Measurements from ENCODE around the gene NT5C3A.
"Not testable (repeated sequence)": the region's sequence is repeated elsewhere in the genome, so short reads cannot be mapped to it uniquely, and the experiment has no call there.

NT5C3A gene

DNA sequence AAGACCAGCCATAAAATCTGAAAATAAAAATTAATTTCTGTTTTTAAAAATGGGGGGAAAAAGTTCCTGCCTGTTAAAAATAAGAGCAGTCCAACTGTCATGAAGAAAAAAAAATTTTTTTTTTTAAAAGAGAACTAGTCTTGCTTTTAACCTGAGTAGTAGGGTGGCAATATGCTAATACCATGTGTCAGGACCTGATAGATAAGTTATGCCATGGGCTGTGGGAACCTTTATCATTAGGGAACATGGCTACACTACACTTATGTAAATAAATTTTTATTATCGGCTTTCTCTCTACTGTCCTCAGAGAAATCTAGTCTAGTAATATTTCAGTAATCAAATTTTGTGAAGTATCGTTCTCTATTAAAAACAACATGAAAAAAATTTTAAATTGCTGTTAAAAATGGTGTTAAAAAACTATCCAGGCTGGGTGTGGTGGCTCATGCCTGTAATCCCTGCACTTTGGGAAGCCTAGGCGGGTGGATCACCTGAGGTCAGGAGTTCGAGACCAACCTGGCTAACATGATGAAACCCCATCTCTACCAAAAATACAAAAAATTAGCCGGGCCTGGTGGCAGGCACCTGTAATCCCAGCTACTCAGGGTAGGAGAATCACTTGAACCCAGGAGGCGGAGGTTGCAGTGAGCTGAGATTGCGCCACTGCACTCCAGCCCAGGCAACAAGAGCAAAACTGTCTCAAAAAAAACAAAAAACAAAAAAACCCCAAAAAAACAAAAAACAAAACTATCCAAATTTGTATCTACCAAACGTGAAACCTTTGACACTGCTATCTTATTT is 20.7 kb downstream of the NT5C3A start:
- DNase-seq (ENCODE audit: low spot score) = no peak

GRCh38 chr7:33040803-33041516 is 21.6 kb downstream of the NT5C3A start:
- DNase-seq (ENCODE audit: low spot score) = no peak

DNA sequence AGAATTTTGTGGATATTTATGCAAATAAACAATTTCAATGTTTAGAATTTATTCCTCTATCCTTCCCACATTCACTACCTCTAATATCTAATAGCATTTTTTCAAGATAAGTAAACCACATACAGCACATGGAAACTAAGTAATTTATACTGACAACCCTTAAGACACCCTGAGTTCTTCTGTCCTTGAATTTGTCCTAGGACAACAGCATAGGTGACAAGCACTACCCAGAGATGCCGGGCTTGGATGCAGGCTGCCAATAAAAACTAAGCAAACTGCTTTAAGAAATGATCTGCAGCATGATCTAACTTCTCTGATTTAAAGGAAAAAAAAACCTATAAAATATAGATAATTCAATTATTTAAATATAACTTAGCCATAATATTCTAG is 22.7 kb downstream of the NT5C3A start:
- no peak for DNase-seq (ENCODE audit: low spot score)

DNA sequence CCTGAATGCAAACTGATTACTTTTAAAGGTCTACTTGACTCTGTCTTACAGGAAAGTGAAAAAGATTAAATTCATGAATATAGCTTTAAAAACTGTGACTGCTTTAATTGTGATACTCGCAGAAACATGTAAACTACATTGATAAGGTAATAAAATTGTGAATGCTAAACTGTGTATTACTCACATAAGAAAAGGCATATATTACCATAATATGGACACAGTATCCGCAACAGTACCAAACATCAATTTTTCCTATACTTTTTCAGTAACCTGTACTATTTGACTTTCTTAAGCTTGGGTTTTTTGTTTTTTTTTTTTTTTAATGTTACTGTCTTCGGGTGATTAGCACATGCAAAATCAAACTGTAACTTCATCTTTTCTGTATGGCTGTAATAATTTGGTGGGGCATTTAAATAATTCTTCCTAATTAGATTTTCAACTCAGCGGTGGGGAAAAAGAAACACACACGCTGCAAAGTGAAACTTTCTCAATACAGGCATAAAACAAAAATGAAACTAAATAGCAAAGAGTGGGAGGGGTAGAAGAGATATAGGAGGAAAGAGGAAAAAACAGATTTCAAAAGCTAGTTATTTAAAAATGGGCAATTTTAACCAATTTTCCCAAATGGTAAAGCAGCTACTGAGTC is 23.2 kb downstream of the NT5C3A start:
- DNase-seq (ENCODE audit: low spot score) = no peak

DNA sequence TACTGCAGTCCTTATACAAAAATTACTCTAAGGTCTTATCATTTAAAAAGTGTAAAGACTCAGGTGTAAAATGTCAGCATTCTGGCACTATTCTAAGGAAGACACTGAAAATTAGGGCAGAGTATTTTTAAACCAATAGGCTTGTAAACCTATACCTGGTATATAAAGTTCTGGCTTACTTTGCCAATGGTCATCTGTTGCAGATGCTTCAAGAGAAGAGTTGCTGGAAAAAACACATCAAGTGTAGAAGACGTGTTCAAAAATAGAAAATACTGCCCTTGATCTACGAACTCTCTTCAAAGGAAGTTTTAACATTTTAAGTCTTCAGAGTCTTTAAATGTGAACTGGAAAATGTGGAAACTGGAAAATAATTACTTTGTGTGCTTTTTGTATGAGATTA is 23.9 kb downstream of the NT5C3A start:
- DNase-seq (ENCODE audit: low spot score) = no peak

GRCh38 chr7:33035776-33036175 is 26.8 kb downstream of the NT5C3A start:
- no peak for DNase-seq (ENCODE audit: low spot score)

- DNase-seq (ENCODE audit: low spot score) = no peak
Observed at GRCh38 chr7:33024189-33024757, 38.3 kb downstream of the NT5C3A start.

- no peak for DNase-seq (ENCODE audit: low spot score)
Observed at GRCh38 chr7:33012364-33012763, 50.2 kb downstream of the NT5C3A start.

GRCh38 chr7:33009734-33010133 is 52.8 kb downstream of the NT5C3A start:
- no peak for DNase-seq (ENCODE audit: low spot score)

DNA sequence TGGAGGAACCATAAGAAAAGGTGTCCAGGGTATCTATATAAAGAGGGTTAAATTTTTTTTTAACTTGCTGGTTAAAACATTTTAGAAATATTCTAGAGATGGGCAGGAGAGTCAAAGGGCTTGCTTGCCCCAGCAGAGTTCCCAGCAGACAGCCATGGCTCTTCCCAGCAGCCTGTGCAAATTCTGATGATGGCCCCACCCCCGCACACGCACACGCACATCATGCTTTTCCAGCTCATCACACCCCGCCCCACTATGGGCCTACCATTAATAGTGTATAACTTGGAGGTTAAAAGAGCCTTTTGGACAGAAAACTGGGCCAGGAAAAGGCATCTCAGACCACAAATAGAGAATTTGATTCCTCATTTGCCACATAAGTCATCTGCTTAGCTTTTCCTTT is 56.9 kb downstream of the NT5C3A start:
- not testable (repeated sequence) for DNase-seq (ENCODE audit: low spot score)

DNA sequence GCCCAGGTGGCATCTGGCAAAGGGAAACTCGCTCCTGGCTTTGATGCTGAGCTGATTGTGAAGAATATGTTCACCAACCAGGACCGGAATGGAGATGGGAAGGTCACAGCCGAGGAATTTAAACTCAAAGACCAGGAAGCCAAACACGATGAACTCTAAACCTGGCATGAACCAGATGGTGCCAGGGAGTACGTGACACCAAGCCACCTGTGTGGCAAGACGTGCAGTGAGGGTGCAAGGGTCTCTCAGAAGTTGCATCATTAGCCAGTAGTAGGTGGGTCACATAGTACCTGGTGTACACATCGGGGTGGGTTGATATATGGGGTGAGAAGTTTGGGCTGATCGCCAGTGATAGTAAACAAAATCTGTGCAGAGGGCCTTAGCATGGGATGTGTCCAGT is 57.4 kb downstream of the NT5C3A start:
- not testable (repeated sequence) for DNase-seq (ENCODE audit: low spot score)

DNA sequence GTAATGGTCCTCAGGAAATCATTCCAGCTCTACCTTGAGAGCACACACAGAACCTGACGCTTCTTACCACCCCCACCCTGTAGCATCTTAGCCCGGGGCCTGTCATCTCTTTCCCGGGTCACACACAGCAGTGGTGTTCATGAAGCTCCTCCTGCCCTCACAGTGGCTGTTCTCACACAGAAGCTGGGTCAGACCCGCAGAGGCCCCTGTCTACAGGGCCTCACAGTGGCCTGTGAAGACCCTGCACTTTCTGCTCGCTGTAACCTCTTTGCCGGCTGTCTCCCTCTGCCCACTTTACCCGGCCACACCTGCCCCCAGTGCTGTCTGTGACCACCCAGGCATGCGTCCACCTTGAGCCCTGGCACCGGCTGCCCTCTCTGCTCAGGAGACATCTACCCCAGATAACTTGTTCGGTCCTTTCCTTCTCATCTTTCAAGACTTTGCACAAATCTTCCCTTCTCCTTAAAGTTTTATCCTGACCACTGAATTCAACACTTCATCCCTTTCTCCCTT is 58.4 kb downstream of the NT5C3A start:
- DNase-seq (ENCODE audit: low spot score) = not testable (repeated sequence)

GRCh38 chr7:33003111-33003510 is 59.5 kb downstream of the NT5C3A start:
- DNase-seq (ENCODE audit: low spot score) = not testable (repeated sequence)

DNA sequence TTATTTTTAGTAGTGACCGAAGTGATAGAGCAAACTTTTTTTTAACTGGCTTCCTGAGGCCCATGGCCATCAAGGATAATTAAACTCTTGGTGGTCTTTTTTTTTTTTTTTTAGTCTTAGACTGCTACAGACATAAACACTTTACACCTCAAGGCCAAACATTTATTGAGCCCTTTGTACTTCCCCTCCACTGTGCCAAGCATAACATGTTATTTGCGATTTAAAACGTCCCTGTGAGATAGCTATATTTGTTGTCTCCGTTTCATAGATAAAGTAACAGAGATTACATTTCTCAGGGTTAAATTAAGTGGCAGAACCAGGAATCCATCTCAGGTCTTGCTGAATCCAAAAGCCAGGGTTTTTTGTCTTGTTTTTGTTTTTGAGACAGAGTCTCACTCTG is 63.2 kb downstream of the NT5C3A start:
- DNase-seq (ENCODE audit: low spot score) = not testable (repeated sequence)

GRCh38 chr7:32998361-32999171 is 64.0 kb downstream of the NT5C3A start:
- DNase-seq (ENCODE audit: low spot score) = peak; percentile 60

DNA sequence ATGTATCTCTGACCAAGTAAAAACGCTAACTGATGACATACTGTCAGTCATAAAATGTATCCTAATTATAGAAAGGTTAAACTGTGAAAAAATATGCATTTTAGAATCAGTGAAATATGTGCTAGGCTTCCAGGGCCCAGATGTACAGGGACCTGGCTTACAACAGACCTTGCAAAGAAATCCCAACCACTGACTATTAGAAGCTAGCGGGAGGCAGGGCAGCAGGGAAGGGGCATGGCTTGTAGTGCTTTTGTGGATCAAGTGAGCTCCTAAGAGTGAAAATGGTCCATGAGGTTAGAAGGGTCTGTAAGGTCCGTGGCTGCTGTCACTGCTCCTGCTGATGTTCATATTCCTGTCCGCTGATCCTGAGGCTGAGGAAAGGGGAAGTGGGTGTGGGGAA is 64.6 kb downstream of the NT5C3A start:
- DNase-seq (ENCODE audit: low spot score) = not testable (repeated sequence)

- DNase-seq (ENCODE audit: low spot score) = not testable (repeated sequence)
Observed at GRCh38 chr7:32992750-32993149, 69.8 kb downstream of the NT5C3A start.

- not testable (repeated sequence) for DNase-seq (ENCODE audit: low spot score)
Observed at GRCh38 chr7:32991975-32992700, 70.4 kb downstream of the NT5C3A start.

DNA sequence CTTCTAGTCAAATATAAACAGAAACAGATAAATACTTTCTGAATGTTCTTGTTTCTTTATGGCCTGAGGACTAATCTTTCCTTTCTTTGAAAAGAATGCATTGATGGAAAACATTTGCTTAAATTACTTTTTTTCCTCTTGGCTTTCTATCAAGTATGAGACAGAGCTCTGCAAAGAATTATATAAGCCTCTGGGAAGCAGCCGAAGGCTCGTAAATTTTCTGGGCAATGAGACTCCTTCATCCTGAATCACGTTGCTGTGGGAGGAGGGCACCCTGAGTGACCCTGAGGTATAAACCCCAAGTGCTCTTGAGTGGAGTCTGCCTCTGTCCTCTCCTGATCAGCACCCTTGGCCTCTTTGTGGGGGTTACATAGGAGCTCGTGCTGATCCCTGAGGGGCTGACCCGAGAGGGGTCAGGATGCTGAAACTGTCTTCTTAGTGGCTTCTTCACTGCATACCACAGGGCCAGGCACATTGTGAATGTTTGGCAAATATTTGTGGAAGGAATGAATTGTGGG is 71.4 kb downstream of the NT5C3A start:
- not testable (repeated sequence) for DNase-seq (ENCODE audit: low spot score)

- peak; percentile 78 for DNase-seq (ENCODE audit: low spot score)
Observed at GRCh38 chr7:32988148-32988547, 74.4 kb downstream of the NT5C3A start.

DNA sequence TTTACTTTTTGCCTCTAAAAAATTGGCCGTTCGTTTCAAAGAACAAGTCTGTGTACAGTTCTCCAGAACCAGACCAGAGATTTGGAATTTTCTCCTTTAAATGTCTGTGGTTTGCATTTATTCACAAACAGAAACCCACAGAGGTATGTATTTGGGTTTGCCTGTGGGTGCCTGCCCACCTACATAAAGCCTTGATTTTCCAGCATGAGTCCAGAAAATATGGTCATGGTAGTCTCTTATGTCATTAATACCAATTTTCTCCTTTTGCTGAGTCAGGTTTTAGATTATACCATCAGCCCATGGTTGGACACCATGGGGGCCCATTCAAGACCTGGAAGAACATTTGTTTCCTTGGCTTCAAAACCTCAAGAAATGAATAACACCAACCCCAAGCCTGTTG is 82.7 kb downstream of the NT5C3A start:
- not testable (repeated sequence) for DNase-seq (ENCODE audit: low spot score)

Measured in SW480 (cell line).